HG02588 (cell line): ENCODE measurements around the gene IGSF22.

Experiments
- ATAC-seq: cut with Tn5 transposase; IDR thresholded peaks from one replicate; pipeline ENCODE4 v1.9.1; 2021; ENCODE audit warnings: mild to moderate bottlenecking, moderate library complexity; ENCODE audit not compliant: unreplicated experiment

The IGSF22 gene

GRCh38 chr11:18715476-18715875, 10.5 kb downstream of the IGSF22 start:
- ATAC-seq = no peak

GRCh38 chr11:18714443-18714780, 11.6 kb downstream of the IGSF22 start:
- no peak for ATAC-seq

- ATAC-seq = no peak
Measured at GRCh38 chr11:18713646-18714442, 12.1 kb downstream of the IGSF22 start.

GRCh38 chr11:18710545-18710944, 15.4 kb downstream of the IGSF22 start:
- no peak for ATAC-seq

GRCh38 chr11:18709414-18709813, 16.6 kb downstream of the IGSF22 start:
- ATAC-seq = no peak

GRCh38 chr11:18707811-18708340, 18.1 kb downstream of the IGSF22 start:
- ATAC-seq = no peak

- peak; percentile 43 for ATAC-seq
Measured at GRCh38 chr11:18706330-18707243, 19.4 kb downstream of the IGSF22 start.

GRCh38 chr11:18705651-18706281, 20.2 kb downstream of the IGSF22 start:
- ATAC-seq = no peak

- ATAC-seq = no peak
Measured at GRCh38 chr11:18704698-18705097, 21.3 kb downstream of the IGSF22 start.

GRCh38 chr11:18704045-18704645, 21.8 kb downstream of the IGSF22 start:
- no peak for ATAC-seq

- no peak for ATAC-seq
Measured at GRCh38 chr11:18703001-18703763, 22.8 kb downstream of the IGSF22 start.

GRCh38 chr11:18701614-18702216, 24.3 kb downstream of the IGSF22 start:
- ATAC-seq = no peak

GRCh38 chr11:18700872-18701271, 25.1 kb downstream of the IGSF22 start:
- no peak for ATAC-seq

- no peak for ATAC-seq
Measured at GRCh38 chr11:18700375-18700774, 25.6 kb downstream of the IGSF22 start.

GRCh38 chr11:18699848-18700261, 26.1 kb downstream of the IGSF22 start:
- ATAC-seq = no peak

GRCh38 chr11:18699269-18699596, 26.8 kb downstream of the IGSF22 start:
- ATAC-seq = no peak

GRCh38 chr11:18698341-18699268, 27.4 kb downstream of the IGSF22 start, which contains the start of gene TMEM86A:
TSS of gene TMEM86A (plus strand) at chr11:18698779. CDS start at chr11:18698887, 108 bp downstream.
- peak; percentile 93 for ATAC-seq

GRCh38 chr11:18697576-18697975, 28.4 kb downstream of the IGSF22 start:
- ATAC-seq = no peak
